NCI-H2227 (cell line): ENCODE results near the gene COIL.
"Not testable (repeated sequence)": the region's sequence is repeated elsewhere in the genome, so short reads cannot be mapped to it uniquely, and the experiment has no call there.

Source experiments
- DNase-seq: peaks from one replicate; lab custom pipeline; 2025; ENCODE audit not compliant: unreplicated experiment; lab: John Stamatoyannopoulos, UW

Gene COIL

GRCh38 chr17:56960596-56961538 is at the start of gene COIL:
Gene COIL, minus strand, starts transcription at chr17:56961050. Its CDS starts 31 bp downstream, at chr17:56961019.
- DNase-seq, result peak; percentile 98

- DNase-seq, result no peak
Measured at GRCh38 chr17:57010487-57010886, 49.6 kb upstream of the COIL start.

- peak; percentile 76 for DNase-seq
Measured at GRCh38 chr17:57009737-57010445, 49.0 kb upstream of the COIL start.

GRCh38 chr17:57008958-57009357 is 48.1 kb upstream of the COIL start:
- DNase-seq, result no peak

GRCh38 chr17:57006040-57006439 is 45.2 kb upstream of the COIL start:
- no peak for DNase-seq

- peak; percentile 10 for DNase-seq
Measured at GRCh38 chr17:57004944-57005579, 44.2 kb upstream of the COIL start.

- no peak for DNase-seq
Measured at GRCh38 chr17:57002904-57003303, 42.1 kb upstream of the COIL start.

GRCh38 chr17:57001541-57001940 is 40.7 kb upstream of the COIL start:
- DNase-seq, result no peak

GRCh38 chr17:56997313-56997712 is 36.5 kb upstream of the COIL start:
- no peak for DNase-seq

GRCh38 chr17:56995766-56996165 is 34.9 kb upstream of the COIL start:
- no peak for DNase-seq

GRCh38 chr17:56994009-56994792 is 33.4 kb upstream of the COIL start:
- no peak for DNase-seq

- no peak for DNase-seq
Measured at GRCh38 chr17:56992364-56992763, 31.5 kb upstream of the COIL start.

- DNase-seq, result no peak
Measured at GRCh38 chr17:56988901-56989572, 28.2 kb upstream of the COIL start.

GRCh38 chr17:56987283-56987834 is 26.5 kb upstream of the COIL start:
- DNase-seq, result no peak

GRCh38 chr17:56985371-56986162 is 24.7 kb upstream of the COIL start:
- no peak for DNase-seq

- DNase-seq, result no peak
Measured at GRCh38 chr17:56983366-56983765, 22.5 kb upstream of the COIL start.

- DNase-seq, result no peak
Measured at GRCh38 chr17:56982312-56982711, 21.5 kb upstream of the COIL start.

GRCh38 chr17:56980526-56980925 is 19.7 kb upstream of the COIL start:
- not testable (repeated sequence) for DNase-seq

GRCh38 chr17:56979091-56979480 is 18.2 kb upstream of the COIL start:
- no peak for DNase-seq
